Fibroblast of peridontal ligament (primary cell): Measurements from ENCODE around the gene EFNA5.

Experiments used
- DNase-seq: peaks from one replicate; pipeline ENCODE4 v3.0.0-alpha.2; 2010; ENCODE audit errors: extremely low read depth

The EFNA5 gene

DNA sequence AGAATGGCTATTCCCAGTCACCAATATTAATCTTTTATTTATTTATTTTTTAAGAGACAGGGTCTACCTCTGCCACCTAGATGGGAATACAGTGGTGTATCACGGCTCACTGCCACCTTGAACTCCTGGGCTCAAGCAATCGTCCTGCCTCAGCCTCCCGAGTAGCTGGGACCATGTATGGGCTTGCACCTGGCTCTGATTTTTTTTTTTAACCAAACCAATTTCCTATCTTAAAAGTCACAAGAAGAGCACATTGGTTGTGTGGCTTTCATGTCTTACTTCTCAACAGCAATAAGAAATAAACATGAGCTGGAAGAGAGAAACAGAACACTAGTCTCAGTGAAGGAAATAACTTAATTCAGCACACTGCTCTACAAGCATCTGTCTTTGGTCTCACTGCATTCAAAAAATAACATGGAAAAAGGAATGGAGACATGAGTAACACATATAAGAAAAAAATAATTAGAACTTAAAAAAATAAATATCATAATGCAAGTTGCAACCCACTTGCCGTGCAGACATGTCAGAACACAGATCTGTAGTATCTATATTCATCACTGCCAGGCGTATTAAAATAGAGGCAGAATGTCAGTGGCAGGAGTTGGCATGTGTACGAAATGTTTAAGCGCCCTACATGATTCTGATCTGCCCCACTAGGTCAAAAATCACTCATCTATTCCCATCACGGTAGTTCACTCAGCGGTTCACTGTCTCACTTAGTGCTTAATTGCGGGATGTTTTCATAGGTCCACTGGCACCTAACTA lies 66.4 kb downstream of the EFNA5 start:
- no peak for DNase-seq

DNA sequence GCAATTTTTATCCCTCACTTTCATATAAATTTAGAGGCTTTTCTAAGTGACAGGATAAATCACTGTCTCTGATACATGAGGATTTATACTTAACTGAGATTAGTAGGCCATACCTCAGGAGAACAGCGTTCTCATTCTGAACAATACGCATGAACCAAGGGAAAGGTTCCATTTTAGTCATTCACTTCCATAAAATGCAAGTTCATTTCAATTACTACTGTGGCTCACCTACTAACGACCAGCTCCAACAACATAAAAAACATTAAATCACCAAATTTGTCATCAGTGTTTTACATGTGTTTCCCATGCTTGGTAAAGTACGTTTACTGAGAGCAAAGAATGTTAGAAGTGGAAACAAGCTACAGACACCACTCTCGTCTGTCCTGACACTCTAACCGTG lies 67.4 kb downstream of the EFNA5 start:
- DNase-seq, result no peak

DNA sequence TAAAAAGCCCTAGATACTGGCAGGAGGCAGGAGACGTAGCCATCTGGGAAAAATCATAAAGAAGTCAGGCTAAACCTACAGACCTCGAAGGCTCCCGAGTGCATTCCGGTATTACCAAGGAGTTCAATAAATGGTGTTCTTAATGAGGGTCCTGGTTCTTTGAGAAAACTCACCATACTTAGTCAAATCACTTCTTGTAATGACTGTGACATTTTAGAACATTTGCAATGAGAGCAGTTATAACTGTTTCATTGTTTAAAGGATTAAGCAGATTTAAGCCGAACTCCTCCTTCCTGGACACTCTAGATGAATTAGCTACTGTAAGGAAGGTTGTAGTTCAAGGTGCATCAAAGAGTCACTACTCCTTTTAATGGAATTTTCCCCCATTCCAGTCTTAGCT lies 67.8 kb downstream of the EFNA5 start:
- DNase-seq, result no peak

DNA sequence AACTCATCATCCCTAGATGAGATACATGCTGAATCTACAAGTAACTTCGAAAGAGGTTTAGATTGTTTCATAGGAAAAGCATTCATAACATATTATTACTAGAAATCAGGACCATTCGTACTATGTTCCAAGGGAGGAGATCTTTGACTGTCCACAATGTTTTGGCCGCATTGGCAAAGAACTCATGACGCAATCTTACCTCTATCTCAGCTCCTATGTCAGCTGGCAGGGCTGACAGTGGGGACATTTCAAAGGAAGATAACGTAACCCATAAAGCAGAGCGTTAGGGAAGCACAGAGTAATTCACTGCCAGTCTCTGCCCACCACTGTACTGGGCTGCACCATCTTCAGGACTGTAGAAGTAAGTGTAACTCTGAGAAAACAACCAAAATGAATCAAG lies 69.7 kb downstream of the EFNA5 start:
- no peak for DNase-seq

DNA sequence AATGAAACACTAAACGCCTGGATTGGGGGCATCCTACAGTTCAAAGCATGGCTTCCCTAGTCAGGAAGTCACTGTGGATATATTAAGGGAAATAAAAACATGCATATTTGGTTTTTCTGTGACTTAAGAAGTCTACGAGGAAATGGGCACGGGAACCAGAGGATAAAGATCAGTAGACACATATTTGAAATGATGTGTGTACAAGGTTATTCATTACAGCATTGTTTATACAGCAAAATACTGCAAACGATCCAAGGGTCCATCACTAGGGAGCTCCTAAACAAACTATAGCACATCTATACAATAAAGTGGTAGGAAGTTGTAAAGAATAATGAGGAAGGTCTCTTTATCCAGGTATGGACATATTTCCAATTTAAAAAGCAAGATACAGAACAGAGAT lies 71.8 kb downstream of the EFNA5 start:
- DNase-seq, result no peak

DNA sequence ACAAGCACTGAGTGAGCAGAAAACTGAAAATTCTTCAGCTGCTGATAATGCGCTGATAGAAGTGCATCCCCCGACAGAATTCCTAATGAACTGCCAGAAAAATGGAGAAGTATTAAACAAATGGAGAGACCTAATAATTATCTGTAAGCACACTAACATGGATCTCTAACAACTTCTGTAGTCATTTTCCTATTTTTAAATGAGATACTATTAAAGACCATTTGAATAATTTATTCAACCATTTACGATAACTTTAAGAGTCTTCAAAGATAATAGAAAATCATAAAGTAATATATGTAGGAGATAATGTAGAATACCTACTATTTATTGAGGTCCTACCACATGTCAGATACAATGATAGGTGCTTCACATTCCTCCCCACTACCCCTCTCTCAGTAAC lies 72.9 kb downstream of the EFNA5 start:
- no peak for DNase-seq

DNA sequence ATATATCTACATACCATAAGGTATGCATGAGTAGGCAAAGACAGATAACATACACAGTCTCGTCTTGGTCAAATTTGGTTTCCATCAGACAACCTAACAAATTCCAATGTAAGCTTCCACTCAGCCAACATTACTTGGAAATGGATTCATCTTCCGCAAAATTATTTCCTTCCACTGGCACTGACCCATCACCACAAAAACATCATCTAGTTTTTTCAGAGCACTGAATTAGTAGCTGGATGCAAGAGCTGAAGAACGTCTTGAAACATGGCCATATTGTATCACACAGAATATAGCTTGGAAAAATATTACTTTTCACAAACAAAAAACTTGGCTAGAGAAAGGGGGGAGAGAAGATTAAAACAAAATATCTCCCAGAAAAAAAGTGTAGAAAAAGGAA lies 73.5 kb downstream of the EFNA5 start:
- peak; percentile 54 for DNase-seq

DNA sequence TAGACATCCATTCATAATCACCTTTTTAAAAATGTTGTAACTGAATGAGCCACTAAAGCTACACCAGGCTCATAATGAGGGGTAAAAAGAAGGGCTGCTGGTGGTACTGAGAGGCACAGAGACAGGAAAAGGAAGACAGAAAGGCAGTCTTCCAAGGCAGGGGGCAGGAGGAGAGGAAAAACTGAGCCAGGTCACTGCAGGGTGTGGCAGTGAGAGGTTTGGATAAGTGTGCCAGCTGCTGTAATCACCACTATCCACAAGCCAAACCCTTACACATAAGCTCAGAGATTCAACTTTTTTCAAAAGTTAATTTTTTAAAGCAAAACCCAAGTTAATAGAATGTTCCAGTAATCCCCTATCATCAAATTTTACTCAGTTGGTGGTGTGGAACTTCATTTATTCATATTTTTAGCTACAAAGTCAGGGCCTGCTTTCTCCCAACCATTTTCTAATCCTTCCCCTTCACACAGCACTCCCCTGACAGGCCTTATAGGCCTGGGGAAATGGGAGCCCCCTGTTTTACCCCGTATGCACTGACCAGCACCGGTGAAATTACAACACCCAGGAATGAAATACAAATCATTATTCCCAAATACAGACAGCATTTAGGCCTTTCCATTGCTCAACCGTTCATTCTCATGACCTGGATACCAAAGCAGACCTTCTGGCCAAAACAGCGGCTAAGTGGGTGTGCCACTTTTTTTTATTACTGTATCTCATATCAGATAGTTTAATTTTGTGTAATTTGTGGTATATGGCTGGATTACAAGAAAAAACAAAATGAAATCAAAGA lies 76.3 kb downstream of the EFNA5 start:
- peak; percentile 72 for DNase-seq

DNA sequence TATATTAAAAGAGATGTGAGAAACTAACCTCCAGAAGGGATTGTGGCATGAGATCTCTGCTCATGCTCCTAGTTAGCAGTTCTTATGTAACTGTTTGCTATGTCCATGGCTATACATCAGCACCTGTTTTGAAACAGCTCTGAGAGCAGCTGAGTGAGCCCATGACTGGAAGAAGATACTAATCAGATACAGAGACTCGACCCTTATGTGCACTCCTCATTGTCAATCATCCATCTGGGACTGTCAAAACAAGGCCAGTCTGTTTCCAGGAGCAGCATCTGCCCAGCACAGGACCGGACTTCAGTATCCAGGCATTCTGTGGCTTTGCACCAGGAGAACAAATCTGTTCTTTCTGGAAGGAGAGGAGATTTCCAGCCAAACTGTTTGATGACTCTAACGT lies 77.7 kb downstream of the EFNA5 start:
- no peak for DNase-seq

DNA sequence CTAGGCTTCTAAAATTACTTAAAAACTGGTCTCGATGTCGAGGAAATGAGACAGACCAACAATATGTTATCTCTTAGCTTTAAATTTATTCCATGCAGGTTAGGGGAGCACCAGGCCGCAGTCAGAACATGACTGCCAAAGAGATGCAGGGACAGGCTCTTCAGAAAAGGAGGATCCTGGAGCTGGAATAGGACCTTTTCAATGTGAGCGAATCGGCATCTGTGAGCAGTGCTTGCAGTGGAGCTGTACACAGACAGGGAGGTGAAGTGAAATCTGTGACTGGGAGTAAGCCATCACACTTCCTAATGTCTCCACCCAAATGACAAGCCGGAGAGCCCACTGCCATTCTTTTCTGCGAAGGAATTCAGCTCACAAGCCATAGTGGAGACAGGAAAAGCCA lies 78.2 kb downstream of the EFNA5 start:
- DNase-seq, result no peak

DNA sequence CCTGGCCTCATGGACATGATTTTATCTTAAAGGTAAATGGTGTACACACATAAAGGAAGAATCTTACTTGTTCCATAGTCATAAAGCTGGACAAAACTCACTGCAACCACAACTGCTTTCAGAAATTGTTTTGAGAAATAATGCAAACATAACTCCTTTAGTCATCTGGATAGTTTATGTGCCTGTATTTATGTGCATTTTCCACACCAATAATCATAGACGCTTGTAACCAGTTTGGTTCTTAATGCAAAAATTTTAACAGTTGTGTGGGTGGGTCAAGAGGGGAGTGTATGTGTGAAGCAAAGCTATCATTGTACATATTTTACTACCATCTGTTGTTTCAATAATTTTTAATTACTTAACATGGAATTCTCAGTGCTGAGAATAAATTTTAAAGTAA lies 80.1 kb downstream of the EFNA5 start:
- no peak for DNase-seq

DNA sequence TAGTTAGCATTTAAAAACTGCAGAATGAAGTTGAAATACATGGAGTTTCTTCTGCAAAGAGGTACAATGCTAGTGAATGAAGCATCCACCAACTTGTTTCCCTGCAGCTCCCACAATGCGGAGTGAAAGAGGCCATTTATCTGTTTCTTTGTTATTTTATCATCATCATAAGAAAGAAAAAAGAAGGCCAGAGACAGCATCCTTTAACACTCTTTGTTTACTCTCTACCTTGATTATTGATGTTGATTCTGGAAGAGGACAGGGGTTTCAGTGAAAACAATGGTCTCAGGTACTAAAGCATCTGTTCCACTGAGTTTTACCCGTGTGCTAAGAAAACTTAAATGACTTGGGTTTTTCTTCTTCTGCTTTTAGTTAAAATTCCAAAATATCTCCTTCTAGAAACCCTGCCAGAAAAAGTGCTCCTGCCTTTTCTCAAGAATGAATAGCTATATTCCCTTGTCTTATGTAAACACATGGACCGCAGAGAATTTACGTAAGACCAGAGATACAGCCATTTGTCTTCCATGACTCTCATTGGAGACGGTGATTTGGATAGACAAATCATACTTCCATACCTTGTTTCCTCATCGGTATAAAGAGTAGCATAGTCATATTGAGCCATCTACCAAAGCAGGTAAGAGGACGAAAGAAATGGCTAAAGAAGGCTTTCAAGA lies 81.1 kb downstream of the EFNA5 start:
- DNase-seq, result no peak

DNA sequence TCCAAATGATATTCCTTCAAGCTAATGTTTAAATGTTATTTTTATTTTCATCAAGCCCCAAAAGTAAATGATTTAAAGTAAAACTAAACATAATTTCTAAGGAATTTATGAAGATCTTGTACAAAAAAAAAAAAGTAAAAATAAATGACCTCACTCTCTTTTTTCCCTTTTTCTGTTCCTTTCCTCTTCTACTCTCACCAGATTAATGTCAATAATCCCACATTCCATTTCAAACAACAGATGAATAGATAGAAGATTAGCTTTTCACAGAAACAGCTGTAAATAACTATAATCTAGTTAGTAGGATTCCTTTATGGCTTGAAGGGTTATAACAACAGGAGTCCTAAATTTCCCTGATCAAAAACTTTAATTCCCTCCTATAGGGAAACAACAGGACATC lies 88.1 kb downstream of the EFNA5 start:
- DNase-seq, result no peak

DNA sequence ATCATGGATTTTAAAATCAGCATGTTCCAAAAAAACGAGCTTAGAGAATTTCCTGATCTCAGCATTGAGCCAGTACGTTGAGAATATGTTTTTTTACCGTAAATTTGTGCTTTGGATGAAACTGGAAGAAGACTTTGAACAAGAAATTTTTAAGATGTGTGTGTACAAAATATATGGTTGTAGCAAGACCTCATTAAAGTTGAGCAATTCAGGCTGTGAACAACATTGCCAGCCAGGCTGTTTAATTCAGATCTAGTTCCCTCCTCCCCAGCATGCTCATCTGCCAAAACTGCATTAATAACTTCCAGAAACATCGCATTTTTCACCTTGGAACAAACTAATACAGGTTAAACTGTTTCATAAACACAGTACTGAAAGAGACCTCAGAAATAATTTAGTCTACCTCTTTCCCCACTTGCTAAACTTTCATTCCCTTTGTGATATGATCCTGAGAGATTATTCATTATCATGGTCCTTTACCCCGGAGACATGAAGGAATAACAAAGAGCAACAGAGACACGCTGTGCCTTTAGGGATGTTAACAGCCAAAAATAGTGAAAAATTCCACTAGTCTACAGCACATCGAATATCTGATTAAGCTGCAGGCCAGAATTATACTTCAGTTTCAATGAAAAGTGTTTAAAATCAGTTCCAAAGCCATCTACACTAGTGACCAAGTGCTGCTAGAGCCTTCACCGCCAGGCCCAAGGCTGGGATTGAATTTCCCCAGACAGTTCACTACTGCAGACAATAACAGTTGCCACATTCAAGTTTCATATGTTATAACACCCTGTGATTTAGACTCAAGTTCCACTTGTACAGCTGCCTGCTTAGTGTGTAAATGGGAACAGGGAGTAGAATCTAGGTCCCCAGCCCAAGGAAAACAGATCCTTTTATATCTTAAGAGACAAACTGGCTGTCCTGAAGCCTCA lies 89.6 kb downstream of the EFNA5 start:
- peak; percentile 64 for DNase-seq

DNA sequence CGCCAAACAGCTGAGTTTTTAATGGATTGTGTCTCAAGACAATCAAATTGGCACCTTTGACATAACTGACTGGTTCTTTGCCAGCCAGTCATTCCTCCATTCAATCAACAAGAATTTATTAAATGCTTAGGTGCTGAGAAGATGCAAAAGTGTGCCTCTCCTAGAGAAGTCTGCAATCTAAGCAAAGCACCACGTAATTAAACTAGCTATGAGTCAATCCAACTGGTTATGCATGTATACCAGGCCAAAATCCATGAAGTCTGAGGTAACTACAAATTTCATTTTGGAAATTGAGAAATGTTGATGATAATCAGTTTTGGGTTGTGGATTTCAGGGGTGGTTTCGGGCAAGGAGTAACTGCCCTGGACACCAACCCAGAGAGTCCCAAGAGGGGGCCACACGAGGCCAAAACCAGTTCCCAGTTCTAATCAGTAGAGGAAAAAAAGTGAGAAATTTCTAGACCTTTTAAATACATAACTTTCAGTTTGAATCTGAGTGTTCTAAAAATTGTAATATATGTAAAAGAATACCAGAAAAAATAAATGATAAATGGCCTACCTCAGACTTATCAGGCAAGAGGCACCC lies 92.6 kb downstream of the EFNA5 start:
- DNase-seq, result peak; percentile 78

DNA sequence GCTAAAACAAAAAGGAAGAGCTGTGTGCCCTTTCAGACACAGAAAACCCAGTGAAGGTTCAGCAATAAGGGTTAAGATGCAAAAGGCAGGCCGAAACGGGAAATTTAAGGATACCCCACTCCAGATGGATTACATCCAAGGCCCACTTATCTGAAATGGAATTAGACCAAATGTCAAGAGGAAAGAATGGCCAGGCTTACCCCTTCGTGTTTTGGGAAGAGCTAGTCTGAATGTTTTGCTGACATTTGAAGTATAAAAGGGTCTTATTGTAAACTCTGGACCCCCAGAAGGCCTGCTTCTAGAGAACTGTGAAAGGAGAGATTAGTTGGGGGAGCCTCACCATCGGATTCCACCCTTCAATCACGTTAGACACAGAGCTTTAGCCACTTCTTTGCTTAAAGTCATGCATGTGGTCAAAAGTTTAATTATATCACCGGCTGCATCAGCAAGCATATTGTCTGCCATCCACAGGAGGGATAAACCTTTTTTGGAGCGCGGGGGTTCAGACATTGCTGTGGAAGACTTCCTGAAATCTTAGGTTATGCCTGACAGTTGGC lies 93.3 kb downstream of the EFNA5 start:
- no peak for DNase-seq

DNA sequence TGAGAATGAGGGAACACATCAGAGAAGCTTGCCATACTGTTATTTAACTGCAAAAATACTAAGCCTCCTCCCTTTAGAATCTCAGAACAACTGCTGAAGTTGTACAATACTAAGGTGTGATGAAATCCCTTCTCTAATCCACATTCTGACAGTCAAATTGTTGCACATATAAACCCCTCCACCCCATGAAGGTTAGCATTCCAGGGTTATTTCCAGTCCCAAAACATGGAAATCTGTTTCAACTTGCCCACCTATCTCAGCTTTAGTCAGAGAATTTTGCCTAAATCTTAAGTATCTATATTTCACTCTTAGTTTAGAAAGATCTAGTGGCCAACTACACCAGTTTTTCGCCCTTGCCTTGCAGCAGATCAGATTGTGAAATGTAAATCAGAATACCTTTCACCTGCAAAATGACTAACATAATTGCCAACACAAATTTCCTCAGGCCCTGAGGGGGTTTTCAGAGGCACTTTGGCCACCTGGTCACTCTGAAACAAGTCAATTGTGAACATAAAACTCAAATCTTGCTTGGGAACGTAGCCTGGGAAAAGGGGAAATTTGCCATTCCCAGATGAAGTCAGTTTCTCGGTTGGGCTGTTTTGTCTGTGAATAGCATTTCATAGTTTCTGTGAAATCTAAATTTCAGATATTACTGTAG lies 93.9 kb downstream of the EFNA5 start:
- DNase-seq, result no peak

DNA sequence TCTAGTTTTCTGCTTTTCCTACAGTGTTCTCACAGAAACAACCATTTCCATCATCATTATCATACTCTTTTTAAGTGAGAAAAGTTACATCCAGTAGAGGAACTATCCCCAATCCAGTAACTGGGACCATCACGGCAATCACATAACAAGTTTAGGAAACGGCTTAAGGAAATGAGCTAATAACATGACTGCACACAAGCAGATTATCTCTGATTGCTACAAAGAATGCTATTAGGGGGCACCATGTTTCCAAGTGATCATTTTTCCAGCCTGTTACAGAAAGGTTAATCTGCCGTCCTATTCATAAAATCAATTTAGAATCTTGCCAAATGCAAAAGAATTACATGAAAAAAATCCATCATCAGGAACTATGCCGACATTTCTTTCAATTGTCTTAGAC lies 94.6 kb downstream of the EFNA5 start:
- no peak for DNase-seq

DNA sequence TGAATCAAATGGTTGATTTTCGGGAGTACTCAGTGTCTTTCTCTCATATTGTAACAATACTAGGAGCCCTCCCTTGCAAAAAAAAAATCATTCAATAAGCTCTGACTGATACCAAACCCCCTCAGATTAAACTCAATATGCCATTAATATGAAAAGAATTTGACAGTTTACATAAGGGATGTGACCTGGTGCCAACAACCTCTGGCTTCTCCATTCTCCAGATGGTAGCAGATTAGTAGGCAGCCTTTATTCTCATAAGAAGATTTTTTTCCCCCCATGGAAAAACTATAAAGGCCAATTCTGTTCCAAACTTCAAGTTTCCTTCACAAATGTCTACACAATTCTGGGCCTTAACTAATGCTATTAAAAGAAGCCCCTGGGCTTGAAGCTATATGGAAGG lies 96.5 kb downstream of the EFNA5 start:
- no peak for DNase-seq

DNA sequence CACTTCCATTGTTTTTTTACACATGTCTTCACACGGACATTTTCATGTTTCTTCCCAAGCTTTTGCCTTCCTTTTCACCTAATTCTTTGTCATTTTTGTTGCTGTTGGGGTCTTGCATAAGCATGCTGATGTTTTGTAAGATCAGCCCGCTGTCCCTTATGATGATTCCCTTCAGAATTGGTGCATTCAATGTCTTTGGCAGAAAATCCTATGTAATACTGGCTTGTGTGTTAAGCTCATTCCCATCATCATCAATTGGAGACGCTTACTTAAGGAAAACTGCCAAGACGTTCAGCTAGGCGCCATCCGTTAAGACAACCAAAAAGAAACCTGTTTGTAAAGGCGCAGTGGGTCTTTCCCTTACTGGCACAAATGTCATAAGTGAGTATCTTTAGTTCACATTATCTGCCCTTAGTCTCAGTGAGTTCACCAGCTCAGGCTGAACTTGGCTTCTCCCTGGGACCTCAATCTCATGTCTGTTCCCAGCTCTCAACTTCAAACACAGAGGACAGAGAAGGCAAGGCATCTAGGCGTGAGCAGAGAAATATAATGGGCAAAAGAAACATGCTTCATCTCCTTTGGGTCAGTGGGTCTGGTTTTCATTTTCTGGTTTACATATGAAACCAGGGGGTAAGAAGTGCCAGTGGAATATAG lies 97.9 kb downstream of the EFNA5 start:
- no peak for DNase-seq
